Ishikawa (cell line): ENCODE data around the gene SERINC5.

Experiments
- CEBPB ChIP-seq: IDR thresholded peaks from 2 replicates; pipeline ENCODE4 v1.6.1; 2012
- CREB1 ChIP-seq: IDR thresholded peaks from 2 replicates; pipeline ENCODE4 v1.6.1; 2012; ENCODE audit warnings: low read depth
- EGR1 ChIP-seq: IDR thresholded peaks from 2 replicates; pipeline ENCODE4 v1.6.1; 2012
- EP300 ChIP-seq: IDR thresholded peaks from 2 replicates; pipeline ENCODE4 v1.6.1; 2012; ENCODE audit warnings: borderline replicate concordance
- FOXM1 ChIP-seq: IDR thresholded peaks from 2 replicates; pipeline ENCODE4 v1.6.1; 2012; ENCODE audit warnings: low read depth, borderline replicate concordance
- NFIC ChIP-seq: IDR thresholded peaks from 2 replicates; pipeline ENCODE4 v1.6.1; 2012
- RAD21 ChIP-seq: IDR thresholded peaks from 2 replicates; pipeline ENCODE4 v1.6.1; 2012; ENCODE audit warnings: low read depth
- REST ChIP-seq: IDR thresholded peaks from 2 replicates; pipeline ENCODE4 v1.6.1; 2012; ENCODE audit warnings: low read depth, mild to moderate bottlenecking
- TAF1 ChIP-seq: IDR thresholded peaks from 2 replicates; pipeline ENCODE4 v1.6.1; 2012; ENCODE audit warnings: low read depth, mild to moderate bottlenecking
- TCF12 ChIP-seq: IDR thresholded peaks from 2 replicates; pipeline ENCODE4 v1.6.1; 2012; ENCODE audit warnings: low read depth
- TEAD4 ChIP-seq: IDR thresholded peaks from 2 replicates; pipeline ENCODE4 v1.6.1; 2012
- YY1 ChIP-seq: IDR thresholded peaks from 2 replicates; pipeline ENCODE4 v1.6.1; 2012; ENCODE audit warnings: low read depth
- ZBTB7A ChIP-seq: IDR thresholded peaks from 2 replicates; pipeline ENCODE4 v1.6.1; 2012; ENCODE audit warnings: low read depth
- TF ChIP-seq, protein P1 (sequence below): IDR thresholded peaks from 2 replicates; pipeline ENCODE4 v1.6.1; 2012
- TF ChIP-seq, protein P2 (sequence below): IDR thresholded peaks from 2 replicates; pipeline ENCODE4 v1.6.1; 2012

SERINC5 gene

GRCh38 chr5:80174790-80175189, 81.1 kb downstream of the SERINC5 start:
- TF ChIP-seq REST (no peak), EGR1 (no peak), CEBPB (no peak), NFIC (no peak), TEAD4 (no peak), YY1 (no peak), FOXM1 (no peak), TCF12 (no peak)
- TF ChIP-seq, protein P1, sequence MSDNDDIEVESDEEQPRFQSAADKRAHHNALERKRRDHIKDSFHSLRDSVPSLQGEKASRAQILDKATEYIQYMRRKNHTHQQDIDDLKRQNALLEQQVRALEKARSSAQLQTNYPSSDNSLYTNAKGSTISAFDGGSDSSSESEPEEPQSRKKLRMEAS: no peak

- TF ChIP-seq, protein P2, sequence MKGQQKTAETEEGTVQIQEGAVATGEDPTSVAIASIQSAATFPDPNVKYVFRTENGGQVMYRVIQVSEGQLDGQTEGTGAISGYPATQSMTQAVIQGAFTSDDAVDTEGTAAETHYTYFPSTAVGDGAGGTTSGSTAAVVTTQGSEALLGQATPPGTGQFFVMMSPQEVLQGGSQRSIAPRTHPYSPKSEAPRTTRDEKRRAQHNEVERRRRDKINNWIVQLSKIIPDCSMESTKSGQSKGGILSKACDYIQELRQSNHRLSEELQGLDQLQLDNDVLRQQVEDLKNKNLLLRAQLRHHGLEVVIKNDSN: no peak
- TF ChIP-seq, protein P1: no peak
- TF ChIP-seq RAD21 (no peak), CREB1 (no peak), EGR1 (no peak), TCF12 (no peak), NFIC (no peak), TAF1 (no peak), ZBTB7A (no peak), FOXM1 (no peak), CEBPB (no peak), EP300 (no peak), TEAD4 (no peak), REST (no peak), YY1 (no peak)
Observed at GRCh38 chr5:80172067-80172695, 83.7 kb downstream of the SERINC5 start.

DNA sequence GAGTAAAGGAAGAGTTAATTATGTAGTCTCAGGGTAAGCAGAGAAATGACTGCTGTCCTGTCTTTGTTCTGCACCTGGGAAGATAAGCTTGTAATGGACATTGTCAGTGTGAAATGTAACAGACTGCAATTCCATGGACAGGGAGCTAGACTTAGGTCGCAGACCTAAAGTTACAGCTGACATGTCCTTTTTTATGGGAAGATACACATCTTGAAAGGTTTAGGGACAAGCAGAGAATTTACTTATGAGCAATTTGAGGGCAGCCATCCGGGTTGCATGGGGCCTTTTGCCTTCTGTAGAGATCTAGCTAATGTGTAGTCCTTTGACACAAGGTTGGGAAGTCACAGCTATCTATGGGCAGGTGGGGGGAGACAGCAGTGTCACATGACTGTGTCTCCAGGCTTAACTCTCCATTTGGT, 85.7 kb downstream of the SERINC5 start:
- TF ChIP-seq EP300: no peak
- no peak for TF ChIP-seq TCF12
- no peak for TF ChIP-seq EGR1
- TF ChIP-seq FOXM1: no peak
- no peak for TF ChIP-seq TAF1
- no peak for TF ChIP-seq TEAD4
- no peak for TF ChIP-seq ZBTB7A
- TF ChIP-seq, protein P1: no peak
- no peak for TF ChIP-seq RAD21
- TF ChIP-seq, protein P2: no peak
- TF ChIP-seq CREB1: no peak
- TF ChIP-seq REST: no peak
- no peak for TF ChIP-seq NFIC
- TF ChIP-seq CEBPB: no peak
- no peak for TF ChIP-seq YY1

- TF ChIP-seq YY1: no peak
- no peak for TF ChIP-seq CEBPB
- no peak for TF ChIP-seq TAF1
- TF ChIP-seq REST: no peak
- TF ChIP-seq EP300: no peak
- TF ChIP-seq, protein P2: no peak
- TF ChIP-seq, protein P1: no peak
- TF ChIP-seq CREB1: no peak
- no peak for TF ChIP-seq NFIC
- TF ChIP-seq TEAD4: no peak
- TF ChIP-seq ZBTB7A: no peak
- no peak for TF ChIP-seq EGR1
- TF ChIP-seq FOXM1: no peak
- no peak for TF ChIP-seq TCF12
- TF ChIP-seq RAD21: no peak
Observed at GRCh38 chr5:80168388-80169028, 87.3 kb downstream of the SERINC5 start.
